Measurements from ENCODE around the gene CACNB3. TPM values are rescaled to one million over a fixed set of nuclear protein-coding genes. Genes with fewer than 3 reads are reported as not detected.
A peak's percentile ranks its signal among the peaks of the same experiment; 100 is the strongest.

Gene CACNB3
- total and polyA plus RNA-seq, 2 of the 13 experiments (the other 11 are each of a cell fraction or from before 2014, with no cell fraction given): 0.29 to 0.54 TPM

DNA sequence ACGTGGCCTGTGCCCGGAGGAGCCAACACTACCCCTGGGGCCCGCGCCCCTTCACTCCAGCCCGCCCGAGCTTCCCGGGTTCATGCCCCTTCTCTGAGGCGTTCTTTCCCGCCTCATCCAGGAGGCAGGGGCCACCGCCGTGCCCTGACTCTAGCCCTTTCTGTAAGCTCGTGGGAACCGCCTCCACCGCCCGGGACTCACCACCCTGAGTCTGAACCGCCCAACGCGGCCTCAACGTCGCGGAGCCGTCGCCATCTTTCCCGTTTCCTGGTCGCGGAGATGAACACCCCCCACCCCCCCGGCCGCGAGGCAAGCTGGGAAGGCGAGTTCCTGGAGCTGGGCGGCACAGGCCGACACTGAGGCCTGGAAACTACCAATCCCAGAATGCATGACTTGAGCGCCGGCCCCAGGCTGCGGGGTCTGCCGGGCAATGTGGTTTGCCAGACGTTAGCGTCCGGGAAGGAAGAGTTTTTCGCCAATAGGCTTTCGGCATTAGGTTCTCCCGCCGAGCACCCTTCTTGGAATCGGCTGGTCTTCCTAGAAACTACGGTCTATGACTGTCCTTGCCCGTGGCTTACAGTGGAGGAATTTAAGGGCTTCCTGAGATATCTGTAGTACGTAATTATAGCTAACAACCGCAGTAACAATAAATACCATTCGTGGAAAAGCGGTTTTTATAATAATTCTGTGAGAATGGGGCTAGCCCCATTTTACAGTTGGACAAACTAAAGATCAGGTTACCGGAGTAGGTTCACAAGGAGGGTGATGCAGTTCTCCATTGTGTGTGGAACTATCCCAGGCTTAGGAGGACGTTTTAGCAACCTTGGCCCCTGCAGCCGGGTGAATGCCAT lies 33.8 kb downstream of the CACNB3 start, which contains the start of gene DDX23 (continued):
- peak; percentile 72; the same call in 1 of the 2 replicates for TF ChIP-seq ZFP82 (CRISPR knock-in tag; IDR thresholded peaks at IDR 0.05; ENCODE audit: borderline replicate concordance)
- peak; percentile 69; the same call in 1 of the 2 replicates for TF ChIP-seq ZNF768 (CRISPR knock-in tag; IDR thresholded peaks at IDR 0.05)
- TF ChIP-seq ZBTB42 (CRISPR knock-in tag; IDR thresholded peaks at IDR 0.05): no peak
- TF ChIP-seq, protein P1, sequence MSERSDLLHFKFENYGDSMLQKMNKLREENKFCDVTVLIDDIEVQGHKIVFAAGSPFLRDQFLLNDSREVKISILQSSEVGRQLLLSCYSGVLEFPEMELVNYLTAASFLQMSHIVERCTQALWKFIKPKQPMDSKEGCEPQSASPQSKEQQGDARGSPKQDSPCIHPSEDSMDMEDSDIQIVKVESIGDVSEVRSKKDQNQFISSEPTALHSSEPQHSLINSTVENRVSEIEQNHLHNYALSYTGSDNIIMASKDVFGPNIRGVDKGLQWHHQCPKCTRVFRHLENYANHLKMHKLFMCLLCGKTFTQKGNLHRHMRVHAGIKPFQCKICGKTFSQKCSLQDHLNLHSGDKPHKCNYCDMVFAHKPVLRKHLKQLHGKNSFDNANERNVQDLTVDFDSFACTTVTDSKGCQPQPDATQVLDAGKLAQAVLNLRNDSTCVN (CRISPR knock-in tag; IDR thresholded peaks at IDR 0.05; ENCODE audit: borderline replicate concordance): no peak
- TF ChIP-seq PHF5A (CRISPR knock-in tag; IDR thresholded peaks at IDR 0.05; ENCODE audit: low read depth, unreplicated experiment): no peak
- TF ChIP-seq HNF4A (CRISPR knock-in tag; IDR thresholded peaks at IDR 0.05): peak; percentile 25; the same call in 1 of the 2 replicates
- TF ChIP-seq, protein P2, sequence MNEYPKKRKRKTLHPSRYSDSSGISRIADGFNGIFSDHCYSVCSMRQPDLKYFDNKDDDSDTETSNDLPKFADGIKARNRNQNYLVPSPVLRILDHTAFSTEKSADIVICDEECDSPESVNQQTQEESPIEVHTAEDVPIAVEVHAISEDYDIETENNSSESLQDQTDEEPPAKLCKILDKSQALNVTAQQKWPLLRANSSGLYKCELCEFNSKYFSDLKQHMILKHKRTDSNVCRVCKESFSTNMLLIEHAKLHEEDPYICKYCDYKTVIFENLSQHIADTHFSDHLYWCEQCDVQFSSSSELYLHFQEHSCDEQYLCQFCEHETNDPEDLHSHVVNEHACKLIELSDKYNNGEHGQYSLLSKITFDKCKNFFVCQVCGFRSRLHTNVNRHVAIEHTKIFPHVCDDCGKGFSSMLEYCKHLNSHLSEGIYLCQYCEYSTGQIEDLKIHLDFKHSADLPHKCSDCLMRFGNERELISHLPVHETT (CRISPR knock-in tag; conservative IDR thresholded peaks at IDR 0.05): no peak; the same call in 1 of the 2 replicates
- TF ChIP-seq ZNF24 (IDR thresholded peaks at IDR 0.05): no peak
- TF ChIP-seq EED (CRISPR knock-in tag; IDR thresholded peaks at IDR 0.05): no peak; the same call in 1 of the 2 replicates
- TF ChIP-seq, protein P3, sequence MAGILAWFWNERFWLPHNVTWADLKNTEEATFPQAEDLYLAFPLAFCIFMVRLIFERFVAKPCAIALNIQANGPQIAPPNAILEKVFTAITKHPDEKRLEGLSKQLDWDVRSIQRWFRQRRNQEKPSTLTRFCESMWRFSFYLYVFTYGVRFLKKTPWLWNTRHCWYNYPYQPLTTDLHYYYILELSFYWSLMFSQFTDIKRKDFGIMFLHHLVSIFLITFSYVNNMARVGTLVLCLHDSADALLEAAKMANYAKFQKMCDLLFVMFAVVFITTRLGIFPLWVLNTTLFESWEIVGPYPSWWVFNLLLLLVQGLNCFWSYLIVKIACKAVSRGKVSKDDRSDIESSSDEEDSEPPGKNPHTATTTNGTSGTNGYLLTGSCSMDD (CRISPR knock-in tag; IDR thresholded peaks at IDR 0.05): 0 out of 2 replicates have a peak, but pooled peaks have one; percentile 24
- TF ChIP-seq TAF15 (IDR thresholded peaks at IDR 0.05; ENCODE audit: low read depth, low read length, poor library complexity, severe bottlenecking): no peak
- no peak for TF ChIP-seq ETV5 (CRISPR knock-in tag; IDR thresholded peaks at IDR 0.05; ENCODE audit: borderline replicate concordance)
- peak; percentile 59 for TF ChIP-seq NFYC (CRISPR knock-in tag; IDR thresholded peaks at IDR 0.05)
- TF ChIP-seq, protein P4, sequence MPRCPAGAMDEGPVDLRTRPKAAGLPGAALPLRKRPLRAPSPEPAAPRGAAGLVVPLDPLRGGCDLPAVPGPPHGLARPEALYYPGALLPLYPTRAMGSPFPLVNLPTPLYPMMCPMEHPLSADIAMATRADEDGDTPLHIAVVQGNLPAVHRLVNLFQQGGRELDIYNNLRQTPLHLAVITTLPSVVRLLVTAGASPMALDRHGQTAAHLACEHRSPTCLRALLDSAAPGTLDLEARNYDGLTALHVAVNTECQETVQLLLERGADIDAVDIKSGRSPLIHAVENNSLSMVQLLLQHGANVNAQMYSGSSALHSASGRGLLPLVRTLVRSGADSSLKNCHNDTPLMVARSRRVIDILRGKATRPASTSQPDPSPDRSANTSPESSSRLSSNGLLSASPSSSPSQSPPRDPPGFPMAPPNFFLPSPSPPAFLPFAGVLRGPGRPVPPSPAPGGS (CRISPR knock-in tag; IDR thresholded peaks at IDR 0.05): no peak
- TF ChIP-seq ZNF205 (CRISPR knock-in tag; IDR thresholded peaks at IDR 0.05): no peak; the same call in 1 of the 2 replicates
- TF ChIP-seq SKI (IDR thresholded peaks at IDR 0.05; ENCODE audit: partially characterized antibody): no peak
- TF ChIP-seq TP53 (CRISPR knock-in tag; conservative IDR thresholded peaks at IDR 0.05): no peak
- no peak for TF ChIP-seq MED8 (CRISPR knock-in tag; IDR thresholded peaks at IDR 0.05; ENCODE audit: insufficient replicate concordance)
- no peak for TF ChIP-seq KLF9 (CRISPR knock-in tag; IDR thresholded peaks at IDR 0.05; ENCODE audit: low read depth)
- peak; percentile 98 for TF ChIP-seq MAZ (IDR thresholded peaks at IDR 0.05; ENCODE audit: borderline replicate concordance, low read depth, low read length)
- TF ChIP-seq MAZ (CRISPR knock-in tag; IDR thresholded peaks at IDR 0.05; ENCODE audit: low read depth): peak; percentile 94
- TF ChIP-seq CBX5 (CRISPR knock-in tag; IDR thresholded peaks at IDR 0.05; ENCODE audit: borderline replicate concordance): no peak
- peak; percentile 96 for TF ChIP-seq HDAC1 (CRISPR knock-in tag; IDR thresholded peaks at IDR 0.05)
- TF ChIP-seq, protein P5, sequence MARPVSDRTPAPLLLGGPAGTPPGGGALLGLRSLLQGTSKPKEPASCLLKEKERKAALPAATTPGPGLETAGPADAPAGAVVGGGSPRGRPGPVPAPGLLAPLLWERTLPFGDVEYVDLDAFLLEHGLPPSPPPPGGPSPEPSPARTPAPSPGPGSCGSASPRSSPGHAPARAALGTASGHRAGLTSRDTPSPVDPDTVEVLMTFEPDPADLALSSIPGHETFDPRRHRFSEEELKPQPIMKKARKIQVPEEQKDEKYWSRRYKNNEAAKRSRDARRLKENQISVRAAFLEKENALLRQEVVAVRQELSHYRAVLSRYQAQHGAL (CRISPR knock-in tag; IDR thresholded peaks at IDR 0.05; ENCODE audit: not compliant biosample characterization): no peak
- TF ChIP-seq BRCA1 (CRISPR knock-in tag; IDR thresholded peaks at IDR 0.05): no peak
